A549 (cell line): ENCODE measurements around the gene HJV.

Source experiments
- BHLHE40 ChIP-seq: IDR thresholded peaks from 2 replicates; pipeline ENCODE4 v1.6.1; 2012; ENCODE audit warnings: low read depth, low read length, inconsistent platforms
- CHD4 ChIP-seq: fragments of 200-600 bp; sonication (generic); IDR thresholded peaks from 2 replicates; pipeline ENCODE4 v1.6.1; 2016; ENCODE audit warnings: antibody characterized with exemption, mild to moderate bottlenecking, borderline replicate concordance
- CTCF ChIP-seq: fragments of >200 bp; sonication (Bioruptor Twin); formaldehyde crosslinking; IDR thresholded peaks from 3 replicates; pipeline ENCODE4 v1.5.1; 2016
- GATA3 ChIP-seq: IDR thresholded peaks from 2 replicates; pipeline ENCODE4 v1.6.1; 2012; ENCODE audit warnings: borderline replicate concordance
- HOXA7 ChIP-seq: fragments of 250-450 bp; sonication (Bioruptor Pico); IDR thresholded peaks from 2 replicates; pipeline ENCODE4 v1.5.0; 2020; ENCODE audit warnings: mild to moderate bottlenecking, moderate library complexity
- KDM1A ChIP-seq: fragments of 200-600 bp; sonication (generic); IDR thresholded peaks from 2 replicates; pipeline ENCODE4 v1.6.1; 2016; ENCODE audit warnings: low read depth, mild to moderate bottlenecking
- PHF8 ChIP-seq: fragments of 200-600 bp; sonication (generic); IDR thresholded peaks from 2 replicates; pipeline ENCODE4 v1.6.1; 2016; ENCODE audit warnings: low read depth, mild to moderate bottlenecking, antibody characterized with exemption, moderate library complexity, borderline replicate concordance
- RAD21 ChIP-seq, 2 experiments: fragments of >200 bp in 1 of 2; sonication (Bioruptor Twin) in 1 of 2; formaldehyde crosslinking in 1 of 2; IDR thresholded peaks in 1 of 2; conservative IDR thresholded peaks in 1 of 2; 2 replicates in 1 of 2; 3 replicates in 1 of 2; pipeline ENCODE4 v1.6.1; 2012 to 2018; ENCODE audit warnings: inconsistent platforms in 1 of 2
- REST ChIP-seq: fragments of 200-600 bp; sonication (generic); IDR thresholded peaks from 2 replicates; pipeline ENCODE4 v1.6.1; 2016; ENCODE audit warnings: antibody characterized with exemption, mild to moderate bottlenecking, moderate library complexity
- RNF2 ChIP-seq: fragments of 200-600 bp; sonication (generic); IDR thresholded peaks from 2 replicates; pipeline ENCODE4 v1.6.1; 2016; ENCODE audit warnings: low read depth, mild to moderate bottlenecking, antibody characterized with exemption, moderate library complexity, borderline replicate concordance
- SMC3 ChIP-seq: fragments of >200 bp; sonication (Bioruptor Twin); formaldehyde crosslinking; IDR thresholded peaks from 3 replicates; pipeline ENCODE4 v1.6.1; 2018; ENCODE audit warnings: inconsistent platforms
- USF2 ChIP-seq: fragments of 450-650 bp; IDR thresholded peaks from 2 replicates; pipeline ENCODE4 v1.6.1; 2014; ENCODE audit warnings: antibody characterized with exemption
- TF ChIP-seq, protein P1 (sequence below): fragments of 250-450 bp; sonication (Bioruptor Pico); IDR thresholded peaks from 2 replicates; pipeline ENCODE4 v1.5.0; 2021; ENCODE audit warnings: mild to moderate bottlenecking, moderate library complexity, borderline replicate concordance

- TF ChIP-seq REST, result no peak
- no peak for TF ChIP-seq CTCF
- no peak for TF ChIP-seq RNF2
- TF ChIP-seq BHLHE40, result no peak
- TF ChIP-seq KDM1A, result no peak
- no peak for TF ChIP-seq RAD21 (conservative IDR thresholded peaks at IDR 0.05 in 1 of 2, IDR thresholded peaks at IDR 0.05 in 1 of 2)
- TF ChIP-seq HOXA7, result no peak
- no peak for TF ChIP-seq GATA3
- no peak for TF ChIP-seq USF2
- TF ChIP-seq, protein P1, sequence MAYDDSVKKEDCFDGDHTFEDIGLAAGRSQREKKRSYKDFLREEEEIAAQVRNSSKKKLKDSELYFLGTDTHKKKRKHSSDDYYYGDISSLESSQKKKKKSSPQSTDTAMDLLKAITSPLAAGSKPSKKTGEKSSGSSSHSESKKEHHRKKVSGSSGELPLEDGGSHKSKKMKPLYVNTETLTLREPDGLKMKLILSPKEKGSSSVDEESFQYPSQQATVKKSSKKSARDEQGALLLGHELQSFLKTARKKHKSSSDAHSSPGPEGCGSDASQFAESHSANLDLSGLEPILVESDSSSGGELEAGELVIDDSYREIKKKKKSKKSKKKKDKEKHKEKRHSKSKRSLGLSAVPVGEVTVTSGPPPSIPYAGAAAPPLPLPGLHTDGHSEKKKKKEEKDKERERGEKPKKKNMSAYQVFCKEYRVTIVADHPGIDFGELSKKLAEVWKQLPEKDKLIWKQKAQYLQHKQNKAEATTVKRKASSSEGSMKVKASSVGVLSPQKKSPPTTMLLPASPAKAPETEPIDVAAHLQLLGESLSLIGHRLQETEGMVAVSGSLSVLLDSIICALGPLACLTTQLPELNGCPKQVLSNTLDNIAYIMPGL, result no peak
- TF ChIP-seq SMC3, result no peak
- no peak for TF ChIP-seq CHD4
- TF ChIP-seq PHF8, result no peak
These were observed 27.9 kb upstream of the HJV start for GRCh38 chr1:146049436-146049835.
